Dermis microvascular lymphatic vessel endothelial cell (primary cell): ENCODE results near the gene PRKG2. TPM values are rescaled to one million over a fixed set of nuclear protein-coding genes. Genes with fewer than 3 reads are reported as not detected.

Experiments used
- DNase-seq, 2 donors: peaks; one replicate each; pipeline versions ENCODE4 v3.0.0 to v3.0.0-alpha.2; 2010; ENCODE audit warnings: low read depth in 2 of 2
- total RNA-seq: library from RNA; depleted of rRNA; stranded (reverse); fragments of >200 nt; gene quantifications from 2 replicates; pipeline ENCODE4 v1.2.1, GENCODE V29; 2014

The PRKG2 gene
- total RNA-seq, 1 donor from 2014 or later, result under 0.01 TPM

DNA sequence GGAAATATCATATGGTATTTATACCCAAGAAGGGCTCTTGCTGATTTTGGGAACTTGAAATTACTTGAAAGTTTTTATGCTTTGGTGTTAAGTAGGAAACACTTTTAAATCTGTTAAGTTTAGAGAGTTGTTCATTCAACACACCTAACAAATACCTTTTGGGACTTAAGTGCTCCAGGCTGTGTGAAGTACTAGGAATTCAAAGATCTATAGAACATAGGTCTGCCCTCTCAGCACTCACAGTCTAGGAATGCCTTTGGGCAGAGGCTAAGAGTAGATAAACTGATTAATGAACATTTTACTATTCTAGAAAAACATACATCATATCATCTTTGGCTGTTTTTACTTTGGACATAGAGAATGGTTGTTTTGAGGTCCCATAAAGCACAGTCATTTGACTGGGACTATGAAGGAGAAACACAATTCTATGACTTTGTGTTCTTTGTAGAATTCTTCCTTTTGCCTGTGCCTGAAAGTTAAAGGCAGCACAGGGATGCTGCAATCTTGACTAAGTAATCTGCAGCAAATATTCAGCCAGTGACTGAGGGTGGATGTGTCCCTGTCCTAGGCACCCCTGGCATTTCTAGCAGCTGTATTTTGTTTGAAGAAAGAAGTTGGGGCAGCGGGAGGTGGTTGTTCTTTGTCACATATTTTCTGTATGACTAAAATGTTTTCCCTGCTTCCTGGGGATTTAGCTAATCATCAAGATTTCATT lies 176.2 kb downstream of the PRKG2 start:
- DNase-seq, result no peak

Other genes with a start within 250 kb of the PRKG2 start
- not detected in 2 replicates for gene BMP3, start 184.5 kb downstream of the PRKG2 start, total RNA-seq